GM10266 (cell line): ENCODE results near the gene RAD51B.

Experiments used
- DNase-seq: peaks from one replicate; pipeline ENCODE4 v3.0.0; 2012; ENCODE audit errors: extremely low spot score
- CTCF ChIP-seq: IDR thresholded peaks from 2 replicates; pipeline ENCODE4 v1.5.1; 2012; ENCODE audit warnings: mild to moderate bottlenecking, low read depth; ENCODE audit not compliant: control insufficient read depth, insufficient read depth; ENCODE audit errors: missing control alignments

RAD51B gene

GRCh38 chr14:68268719-68269118 is 449.1 kb downstream of the RAD51B start:
- DNase-seq: no peak
- TF ChIP-seq CTCF: no peak

- DNase-seq: no peak
- TF ChIP-seq CTCF: no peak
Measured at GRCh38 chr14:68269136-68269927, 449.8 kb downstream of the RAD51B start.

GRCh38 chr14:68270342-68270741 is 450.8 kb downstream of the RAD51B start:
- no peak for TF ChIP-seq CTCF
- DNase-seq: no peak

- no peak for TF ChIP-seq CTCF
- no peak for DNase-seq
Measured at GRCh38 chr14:68271913-68272391, 452.4 kb downstream of the RAD51B start.

- DNase-seq: no peak
- TF ChIP-seq CTCF: no peak
Measured at GRCh38 chr14:68273413-68273812, 453.8 kb downstream of the RAD51B start.

GRCh38 chr14:68274725-68275124 is 455.1 kb downstream of the RAD51B start:
- no peak for DNase-seq
- TF ChIP-seq CTCF: no peak
